Fibroblast of skin of scalp (primary cell): Measurements from ENCODE around the gene TARBP2.

ENCODE experiments used
- DNase-seq: peaks from one replicate; pipeline ENCODE4 v3.0.0-alpha.2; 2013

Gene TARBP2

DNA sequence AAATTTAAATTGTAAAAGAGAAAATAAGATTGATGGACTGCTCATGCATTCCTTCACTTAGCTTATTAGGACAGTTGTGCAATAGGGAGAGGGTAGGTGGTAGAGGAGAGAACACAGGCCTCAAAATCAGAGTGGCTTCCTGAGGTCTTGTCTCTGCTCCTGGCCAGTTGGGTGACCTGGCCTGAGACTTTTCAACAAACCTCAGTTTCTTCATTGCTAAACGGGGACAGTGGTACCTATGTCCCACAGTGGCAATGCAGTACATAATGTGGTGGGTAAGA lies 4.4 kb upstream of the TARBP2 start:
- DNase-seq, result no peak

DNA sequence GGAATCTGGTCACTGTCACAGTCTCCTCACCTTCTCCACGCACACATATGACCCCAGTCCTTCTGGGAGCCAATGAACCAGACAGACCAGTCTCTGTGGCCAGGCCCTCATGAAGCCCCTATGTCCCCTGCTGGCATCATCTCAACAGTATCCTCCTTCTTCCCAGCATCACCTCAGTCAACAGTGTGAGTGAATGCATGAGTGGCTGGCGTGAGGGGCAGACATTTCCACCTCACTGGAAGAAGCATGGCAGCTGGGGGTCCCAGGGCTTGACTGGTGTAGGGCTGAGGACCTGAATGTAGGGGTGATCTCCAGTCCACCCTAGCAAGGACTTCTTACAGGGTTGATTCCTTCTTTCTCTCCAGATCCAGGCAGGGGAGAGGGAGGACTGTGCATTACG lies 3.6 kb upstream of the TARBP2 start:
- no peak for DNase-seq

DNA sequence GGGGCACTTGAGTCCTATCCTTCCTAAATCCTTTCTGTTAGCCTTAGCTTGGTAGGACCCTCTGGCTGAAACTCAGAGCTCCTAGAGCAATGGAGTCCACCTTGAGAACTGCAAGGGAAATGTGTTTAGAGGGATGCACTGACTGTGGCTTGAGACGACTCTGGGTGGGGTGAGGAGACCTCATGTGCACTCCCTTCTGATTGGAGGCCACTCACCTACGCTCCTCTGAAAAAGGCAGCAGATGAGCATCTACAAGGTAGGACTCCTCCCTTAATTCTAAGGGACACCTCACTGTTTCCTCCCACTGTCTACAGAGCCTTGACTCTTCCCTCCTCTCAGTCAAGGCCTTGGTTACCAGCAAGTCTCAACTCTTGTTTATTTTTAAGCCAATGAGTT lies 2.9 kb upstream of the TARBP2 start:
- DNase-seq, result no peak

DNA sequence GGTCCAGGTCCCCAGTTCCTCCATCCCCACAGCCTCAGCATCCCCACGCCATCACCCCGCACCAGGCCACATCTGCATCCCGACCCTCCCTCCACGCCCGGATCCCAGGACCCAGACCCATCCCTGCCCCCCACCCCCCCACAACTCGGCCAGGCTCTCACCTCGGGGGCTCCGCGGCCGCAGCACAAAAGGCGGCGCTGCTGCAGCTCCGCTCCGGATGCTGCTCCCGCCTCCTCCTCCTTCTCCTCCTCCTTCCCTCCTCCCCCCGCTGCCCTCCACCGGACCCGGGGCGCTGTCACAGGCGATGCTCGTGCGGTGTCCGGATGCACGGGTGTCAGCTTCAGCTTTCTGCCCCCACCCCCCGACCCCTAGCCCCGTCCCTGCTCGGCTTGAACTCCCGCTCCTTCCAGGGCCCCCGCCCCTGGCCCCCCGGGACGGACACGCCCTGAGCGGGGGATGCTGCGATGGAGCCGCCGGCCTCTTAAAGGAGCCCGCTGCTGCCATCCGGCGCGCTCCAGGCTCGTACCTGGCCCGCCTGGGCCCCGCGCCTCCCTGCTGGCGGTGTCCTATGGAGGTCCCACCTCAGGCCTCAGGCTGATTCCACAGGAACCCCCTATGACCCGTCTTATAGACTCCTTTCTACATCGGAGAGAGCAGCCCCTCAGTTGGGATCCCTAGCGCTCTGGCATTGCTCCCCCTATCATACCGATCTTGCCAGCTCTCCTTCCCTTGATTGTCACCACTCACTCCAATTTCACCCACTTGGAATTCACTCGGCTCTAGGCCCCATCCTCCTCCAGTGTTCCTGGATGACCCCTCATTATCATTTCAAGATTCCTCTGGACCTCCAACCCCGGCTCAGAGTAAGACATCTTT lies 1.6 kb upstream of the TARBP2 start, which contains the start of gene MAP3K12:
Gene MAP3K12, minus strand, starts transcription at position 193 of the 876 bp plus-strand sequence. CDS start 12,067 bp downstream, outside the sequence.
- peak; percentile 59 for DNase-seq

DNA sequence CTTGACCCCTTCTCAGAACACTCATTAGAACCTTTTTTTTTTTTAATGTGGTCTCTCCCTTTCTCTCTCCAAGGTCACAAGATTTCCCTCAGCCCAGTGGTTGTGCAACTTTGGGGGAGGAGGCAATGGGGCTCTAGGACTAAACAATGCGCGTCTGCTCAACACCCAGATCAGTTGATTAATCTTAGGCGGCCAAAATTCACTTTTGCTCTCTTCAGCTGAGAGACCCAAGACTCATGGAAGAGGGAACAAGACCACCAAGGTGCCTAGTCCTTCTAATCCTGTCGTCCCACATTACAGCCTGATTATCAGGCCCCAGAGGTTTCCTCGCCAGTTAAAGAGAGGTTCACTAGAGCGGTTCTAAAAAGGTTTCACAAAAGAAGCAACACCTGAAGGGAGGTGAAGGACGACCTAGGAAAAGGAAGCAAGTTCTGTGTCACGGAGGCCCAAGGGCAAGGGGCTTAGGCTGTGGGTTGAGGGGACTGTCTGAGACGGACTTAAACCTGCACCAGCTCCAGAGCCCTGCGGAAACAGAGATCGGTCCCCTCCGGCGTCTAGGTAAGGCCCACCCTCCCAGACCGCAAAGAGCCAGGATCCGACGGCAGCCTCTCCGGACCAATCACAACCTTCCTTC lies 824 bp upstream of the TARBP2 start:
- peak; percentile 47 for DNase-seq

DNA sequence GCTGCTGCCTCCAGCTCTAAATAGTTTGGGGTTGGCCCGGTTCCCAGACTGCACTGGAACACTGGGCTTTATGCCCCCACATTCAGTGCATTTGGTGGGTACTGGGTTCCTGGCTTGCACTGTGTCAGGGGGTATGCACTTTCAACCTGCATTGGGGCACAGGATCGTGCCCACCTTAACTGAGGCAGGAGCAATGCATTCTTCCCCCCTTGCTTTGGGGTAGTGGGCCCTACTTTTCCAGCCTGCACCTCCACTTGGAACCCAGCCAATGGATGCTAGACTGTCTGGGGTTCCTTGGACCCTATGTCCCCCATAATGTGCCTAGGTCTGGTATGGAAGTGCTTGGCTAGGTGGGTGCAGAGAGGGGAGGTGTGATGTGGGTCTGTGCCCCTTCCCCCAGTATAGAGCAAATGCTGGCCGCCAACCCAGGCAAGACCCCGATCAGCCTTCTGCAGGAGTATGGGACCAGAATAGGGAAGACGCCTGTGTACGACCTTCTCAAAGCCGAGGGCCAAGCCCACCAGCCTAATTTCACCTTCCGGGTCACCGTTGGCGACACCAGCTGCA lies 615 bp downstream of the TARBP2 start:
- no peak for DNase-seq

DNA sequence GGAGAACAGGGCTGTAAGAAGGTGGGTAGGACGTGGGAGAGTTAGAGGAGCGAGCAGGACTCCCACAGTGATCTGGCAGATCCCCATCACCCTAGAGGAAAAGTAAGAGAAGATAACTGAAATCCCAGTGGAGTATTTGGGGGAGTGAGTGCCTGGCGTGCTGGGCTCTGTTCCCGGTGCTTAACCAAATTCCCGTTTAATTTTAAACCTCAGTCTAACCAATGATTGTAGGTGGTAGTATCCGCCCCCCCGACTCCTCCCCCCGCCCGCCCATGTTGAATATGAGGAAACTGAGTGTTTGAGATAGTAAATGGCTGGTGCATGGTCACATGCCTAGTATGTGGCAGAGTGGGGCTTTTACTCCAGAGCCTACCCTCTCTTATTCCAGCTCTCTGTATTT lies 1.2 kb downstream of the TARBP2 start:
- no peak for DNase-seq

DNA sequence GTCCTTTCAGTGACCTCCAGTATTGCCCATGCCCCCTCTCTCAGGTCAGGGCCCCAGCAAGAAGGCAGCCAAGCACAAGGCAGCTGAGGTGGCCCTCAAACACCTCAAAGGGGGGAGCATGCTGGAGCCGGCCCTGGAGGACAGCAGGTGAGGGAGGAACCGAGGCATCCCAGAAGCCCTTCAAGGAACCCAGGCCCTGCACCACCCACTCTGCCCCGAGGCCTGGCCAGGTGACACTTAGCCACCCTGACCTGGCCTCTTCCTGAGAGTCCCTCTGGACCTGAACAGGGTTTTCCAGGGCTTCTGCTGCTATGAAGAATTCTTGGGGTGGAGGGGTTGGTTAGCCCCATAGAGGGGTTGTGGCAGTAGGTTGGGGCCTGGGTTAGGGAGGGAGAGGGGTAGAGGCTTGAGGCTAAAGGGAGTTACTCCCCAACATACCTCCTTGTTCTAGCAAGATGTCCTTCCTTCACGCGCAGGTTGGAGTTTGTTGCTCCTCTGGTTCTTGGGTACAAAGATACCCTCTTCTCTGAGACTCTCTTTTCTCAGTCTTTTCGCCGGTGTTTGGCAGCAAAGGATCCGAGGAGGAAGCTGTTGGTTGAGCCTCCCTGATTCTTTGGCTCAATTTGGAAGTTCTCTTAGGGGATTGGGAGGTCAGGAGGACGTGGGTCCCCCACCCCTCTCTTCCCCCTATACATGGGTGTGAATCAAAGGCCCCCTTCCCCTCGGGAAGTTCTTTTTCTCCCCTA lies 2.1 kb downstream of the TARBP2 start:
- DNase-seq, result no peak

DNA sequence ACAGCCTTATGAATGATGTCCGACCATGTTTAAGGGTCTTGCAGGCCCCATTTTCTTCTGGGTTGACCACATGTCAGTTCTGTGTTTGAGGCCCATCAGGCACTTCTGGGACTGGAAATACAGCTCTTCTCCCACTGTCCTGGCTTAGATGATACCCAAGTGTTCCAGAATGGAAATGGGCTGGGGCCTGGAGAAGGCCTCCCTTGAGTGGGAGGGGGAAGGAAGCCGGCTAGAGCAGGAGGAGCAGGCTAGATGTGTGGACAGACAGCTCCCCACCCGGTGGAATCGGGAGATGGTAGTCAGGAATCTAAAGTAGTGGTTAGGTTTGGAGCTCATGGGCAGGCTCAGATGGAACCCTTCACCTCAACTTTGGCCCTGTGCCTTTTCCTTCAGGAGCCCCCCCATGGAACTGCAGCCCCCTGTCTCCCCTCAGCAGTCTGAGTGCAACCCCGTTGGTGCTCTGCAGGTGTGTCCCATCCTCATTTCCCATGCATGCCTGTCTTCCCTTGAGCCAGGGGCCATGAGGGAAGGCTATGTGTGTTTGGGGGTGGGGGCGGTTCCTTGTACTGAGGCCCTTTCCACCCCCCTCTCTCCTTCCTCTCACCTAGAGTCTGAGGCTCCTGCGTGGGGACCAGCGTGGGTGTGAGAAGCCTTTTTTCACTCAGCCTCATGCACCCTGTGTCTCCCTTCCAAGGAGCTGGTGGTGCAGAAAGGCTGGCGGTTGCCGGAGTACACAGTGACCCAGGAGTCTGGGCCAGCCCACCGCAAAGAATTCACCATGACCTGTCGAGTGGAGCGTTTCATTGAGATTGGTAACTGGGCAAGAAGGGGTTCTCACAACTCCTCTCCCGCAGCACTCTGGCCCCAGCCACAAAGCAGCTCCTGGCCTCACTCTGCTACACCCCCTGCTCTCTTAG lies 3.2 kb downstream of the TARBP2 start:
- no peak for DNase-seq

DNA sequence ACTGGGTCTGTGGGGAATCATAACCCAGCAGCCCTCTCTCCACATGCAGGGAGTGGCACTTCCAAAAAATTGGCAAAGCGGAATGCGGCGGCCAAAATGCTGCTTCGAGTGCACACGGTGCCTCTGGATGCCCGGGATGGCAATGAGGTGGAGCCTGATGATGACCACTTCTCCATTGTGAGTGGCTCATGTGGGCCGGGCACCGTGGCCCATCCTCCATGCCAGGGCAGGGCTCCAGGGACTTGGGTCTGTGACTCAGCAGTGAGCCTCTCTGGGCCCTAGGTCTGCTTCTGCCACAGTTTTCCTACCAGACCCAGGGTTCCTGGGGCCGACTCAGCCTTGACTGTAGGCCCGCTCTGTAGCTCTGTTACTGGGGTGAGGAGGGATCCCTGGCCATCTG lies 4.0 kb downstream of the TARBP2 start:
- DNase-seq, result peak; percentile 40

DNA sequence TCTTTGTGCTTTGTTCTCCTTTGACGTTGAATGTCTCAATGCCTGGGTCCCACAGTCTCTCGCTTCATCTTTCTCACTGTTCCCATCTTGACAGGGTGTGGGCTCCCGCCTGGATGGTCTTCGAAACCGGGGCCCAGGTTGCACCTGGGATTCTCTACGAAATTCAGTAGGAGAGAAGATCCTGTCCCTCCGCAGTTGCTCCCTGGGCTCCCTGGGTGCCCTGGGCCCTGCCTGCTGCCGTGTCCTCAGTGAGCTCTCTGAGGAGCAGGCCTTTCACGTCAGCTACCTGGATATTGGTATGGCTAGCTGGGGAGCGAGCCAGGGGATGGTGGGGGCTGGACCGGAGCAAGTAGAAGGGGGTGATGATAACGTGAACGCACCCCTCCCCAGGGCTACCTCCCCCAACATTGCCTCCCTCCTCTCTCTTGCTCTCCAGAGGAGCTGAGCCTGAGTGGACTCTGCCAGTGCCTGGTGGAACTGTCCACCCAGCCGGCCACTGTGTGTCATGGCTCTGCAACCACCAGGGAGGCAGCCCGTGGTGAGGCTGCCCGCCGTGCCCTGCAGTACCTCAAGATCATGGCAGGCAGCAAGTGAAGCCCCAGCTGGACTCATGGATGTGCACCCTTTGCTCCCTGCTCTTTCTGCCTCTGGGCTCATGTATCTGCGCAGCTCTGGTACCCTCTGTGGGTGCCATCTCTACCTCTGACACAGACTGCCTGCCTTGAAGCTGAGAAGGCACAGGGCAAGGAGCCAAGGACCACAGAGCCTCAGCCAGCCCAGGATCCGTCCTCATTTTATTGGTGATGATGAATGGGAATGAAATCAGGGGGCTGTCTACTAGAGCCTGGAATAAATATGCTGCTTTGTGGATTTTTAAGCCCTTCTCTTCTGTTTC lies 4.7 kb downstream of the TARBP2 start:
- peak; percentile 45 for DNase-seq

DNA sequence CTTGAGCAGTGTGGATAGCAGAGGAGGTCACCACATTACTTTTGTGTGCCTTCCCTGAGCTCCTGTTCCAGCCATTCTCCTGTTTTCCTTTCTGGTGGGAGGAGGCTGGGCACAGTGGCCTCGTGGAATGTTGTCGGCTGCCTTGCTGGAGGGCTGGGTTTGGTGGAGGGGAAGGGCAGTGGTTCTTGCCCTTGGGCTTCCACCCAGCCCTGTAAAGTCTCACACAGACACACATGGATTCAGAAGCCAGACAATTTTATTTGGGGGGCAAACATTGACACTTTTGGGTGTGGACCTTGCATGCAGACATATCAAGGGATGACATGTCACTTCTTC lies 5.3 kb downstream of the TARBP2 start:
- no peak for DNase-seq

DNA sequence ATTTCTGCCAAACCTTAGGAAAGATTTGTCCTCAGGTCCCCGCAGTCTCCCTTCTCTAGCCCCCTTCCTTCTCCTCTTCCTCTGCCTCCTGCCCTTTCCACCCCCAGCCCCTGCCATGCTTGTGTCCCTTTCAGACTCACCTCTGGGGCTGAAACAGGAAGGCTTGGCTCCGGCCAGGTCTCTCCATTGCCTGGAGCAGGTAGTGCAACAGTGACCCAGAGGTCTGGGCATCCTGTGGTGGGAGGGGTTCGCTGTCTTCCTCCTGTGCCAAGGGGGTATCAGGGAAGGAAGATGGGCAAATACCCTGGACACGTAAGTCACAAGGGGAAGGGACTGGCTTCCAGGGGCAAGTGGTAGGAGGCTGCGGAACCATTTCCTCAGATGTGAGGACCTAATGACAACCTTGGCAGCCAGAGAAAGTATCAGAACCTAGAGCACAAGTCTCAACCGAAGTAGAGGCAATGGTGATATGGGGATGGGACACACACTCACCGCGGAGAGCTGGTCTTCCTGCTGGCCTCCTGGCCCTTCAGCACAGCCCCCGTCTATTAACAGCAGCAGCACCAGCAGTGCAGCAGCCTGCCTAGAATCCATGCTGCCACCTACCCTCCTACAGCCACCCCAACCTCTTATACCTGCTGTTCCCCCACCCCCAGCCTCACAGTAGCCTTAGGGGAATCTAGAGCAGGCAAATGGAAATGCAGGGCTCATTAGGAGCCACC lies 6.0 kb downstream of the TARBP2 start, which contains the start of gene NPFF:
Gene NPFF, minus strand, starts transcription at position 604 of the 722 bp plus-strand sequence. Its CDS starts 10 bp downstream, at position 594.
- no peak for DNase-seq

DNA sequence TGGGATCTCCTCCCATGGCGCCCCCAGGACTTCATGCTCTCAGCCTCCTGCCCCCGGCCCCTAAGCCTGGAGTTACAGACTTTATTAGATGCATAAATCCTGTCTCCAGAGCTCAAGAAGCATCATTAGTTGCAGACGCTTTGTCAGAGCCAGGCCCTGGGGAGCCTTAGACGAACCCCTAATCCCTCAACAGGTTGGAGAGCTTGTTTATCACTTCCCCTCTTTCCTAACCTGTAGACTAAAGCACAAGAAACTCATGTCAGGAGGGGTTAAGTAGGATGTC lies 6.5 kb downstream of the TARBP2 start:
- no peak for DNase-seq

DNA sequence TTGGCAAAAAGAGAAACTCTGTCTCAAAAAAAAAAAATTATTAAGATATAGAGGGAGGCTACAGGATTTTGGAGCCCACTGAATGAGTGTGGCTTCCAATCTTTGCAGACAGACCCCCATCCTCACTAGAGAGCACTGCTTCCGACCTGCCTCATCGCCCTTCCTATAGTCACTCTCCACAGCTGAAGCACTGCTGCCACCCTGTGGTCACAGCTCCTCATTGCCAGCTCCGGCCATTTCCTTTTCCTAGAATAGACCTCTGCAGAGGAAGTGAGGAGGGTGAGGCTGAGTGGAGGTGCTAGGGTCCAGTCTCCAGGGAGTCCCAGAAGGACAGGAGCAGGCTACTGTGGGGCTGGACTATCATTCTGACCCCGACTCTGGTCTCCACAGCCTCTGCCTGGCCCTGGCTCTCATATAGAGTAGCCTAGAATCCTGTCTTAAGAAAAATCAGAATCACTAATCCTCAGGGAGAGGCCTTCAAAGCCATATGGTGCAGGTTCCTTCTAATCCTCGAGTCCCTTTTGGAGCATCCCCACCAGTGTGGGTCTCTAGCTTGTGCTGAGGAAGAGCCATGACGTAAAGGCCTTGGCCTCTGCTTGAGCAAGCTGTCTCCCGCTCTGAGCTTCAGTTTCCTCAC lies 7.6 kb downstream of the TARBP2 start:
- peak; percentile 73 for DNase-seq

DNA sequence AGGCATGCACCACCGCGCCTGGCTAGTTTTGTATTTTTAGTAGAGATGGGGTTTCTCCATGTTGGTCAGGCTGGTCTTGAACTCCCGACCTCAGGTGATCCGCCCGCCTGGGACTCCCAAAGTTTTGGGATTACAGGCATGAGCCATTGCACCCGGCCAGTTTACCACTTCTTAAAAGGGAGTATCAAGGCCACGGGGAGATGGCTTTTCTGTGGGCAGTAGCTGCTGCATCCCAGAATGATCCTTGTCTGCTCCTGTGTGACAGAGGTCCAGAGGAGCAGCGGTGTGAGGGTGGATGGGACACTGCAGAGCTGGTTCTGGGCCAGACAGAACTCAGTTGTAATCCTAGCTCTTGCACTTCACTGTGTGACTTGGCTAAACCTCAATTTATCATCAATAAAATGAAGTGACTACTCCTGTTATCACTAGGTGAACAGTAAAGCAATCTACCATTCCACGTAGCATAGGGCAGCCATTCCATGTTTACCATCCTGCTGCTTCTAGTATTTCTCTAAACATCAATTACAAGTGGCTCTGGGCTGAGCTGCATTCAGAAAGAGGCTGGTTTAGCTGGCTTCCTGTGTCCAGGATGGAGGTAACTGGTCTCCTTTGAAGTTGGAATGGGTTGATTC lies 9.2 kb downstream of the TARBP2 start:
- DNase-seq, result no peak

DNA sequence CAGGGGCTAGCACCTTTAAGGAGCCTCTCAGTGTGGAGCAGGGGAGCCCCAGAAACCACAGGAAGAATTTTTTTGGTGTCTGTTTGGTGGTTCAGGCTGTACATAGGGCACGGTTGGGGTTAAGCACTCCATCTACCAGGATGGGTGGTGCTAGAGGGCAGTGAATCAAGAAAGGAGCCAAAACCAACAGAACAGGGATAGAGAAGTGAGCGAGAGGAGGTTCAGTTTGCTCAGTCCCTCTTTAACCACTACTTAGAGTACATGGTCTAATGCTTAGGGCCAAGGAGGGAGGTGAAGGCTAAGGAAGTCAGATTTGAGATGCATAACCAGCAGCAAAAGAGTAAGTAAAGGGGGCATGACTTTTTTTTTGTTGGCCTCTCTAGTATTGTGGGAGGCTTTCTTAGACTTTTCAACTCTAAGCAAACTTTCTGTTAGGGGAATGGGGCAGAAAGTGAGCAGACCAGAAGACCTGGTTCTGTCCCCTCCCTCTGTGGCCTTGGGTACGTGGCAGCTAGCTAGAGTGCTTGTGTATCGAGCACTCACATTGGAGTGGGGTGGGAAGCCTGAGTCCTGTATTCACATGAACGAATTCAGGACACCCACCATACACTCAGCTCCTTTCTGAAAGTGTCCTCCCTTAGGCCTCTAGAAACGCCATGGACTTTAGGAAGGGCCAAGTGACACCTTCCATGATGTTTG lies 12.8 kb downstream of the TARBP2 start:
- DNase-seq, result no peak

DNA sequence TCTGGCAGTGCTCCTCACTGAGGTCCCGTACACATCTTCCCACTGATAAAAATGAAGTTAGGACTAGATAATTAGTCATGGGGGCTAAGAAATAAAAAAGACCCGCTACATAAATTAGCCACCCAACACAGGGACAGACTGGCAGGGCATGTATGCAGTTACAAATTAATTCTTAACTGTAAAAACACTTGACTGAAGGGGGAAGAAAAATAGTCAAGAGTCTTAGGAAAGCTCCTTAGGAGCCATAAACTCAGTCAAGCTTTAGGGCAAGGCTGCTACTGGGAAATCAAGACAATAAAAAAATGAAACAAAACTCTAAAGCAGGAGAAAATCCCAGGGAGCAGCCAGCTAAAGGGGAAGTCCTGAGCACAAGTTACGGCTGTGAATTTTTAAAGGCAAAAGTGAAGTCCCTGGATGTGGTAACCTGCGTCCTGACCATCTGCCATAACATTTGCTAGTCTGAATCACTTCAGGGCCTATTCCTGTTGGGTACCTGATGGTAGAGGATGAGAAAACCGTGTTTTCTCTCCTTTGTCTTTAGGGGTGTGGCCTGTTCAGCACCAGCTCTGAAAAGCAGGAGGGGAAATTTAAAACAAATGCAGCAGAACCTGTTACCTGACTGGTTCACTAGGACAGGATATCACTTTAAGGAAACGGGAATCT lies 13.7 kb downstream of the TARBP2 start:
- no peak for DNase-seq
